ENCODE results near the gene ABHD11. TPM values are rescaled to one million over a fixed set of nuclear protein-coding genes. Genes with fewer than 3 reads are reported as not detected.
A peak's percentile ranks its signal among the peaks of the same experiment; 100 is the strongest.

ABHD11 gene
- total and polyA plus RNA-seq, 4 donors = 5.1 to 7.6 (median 6.6) TPM

DNA sequence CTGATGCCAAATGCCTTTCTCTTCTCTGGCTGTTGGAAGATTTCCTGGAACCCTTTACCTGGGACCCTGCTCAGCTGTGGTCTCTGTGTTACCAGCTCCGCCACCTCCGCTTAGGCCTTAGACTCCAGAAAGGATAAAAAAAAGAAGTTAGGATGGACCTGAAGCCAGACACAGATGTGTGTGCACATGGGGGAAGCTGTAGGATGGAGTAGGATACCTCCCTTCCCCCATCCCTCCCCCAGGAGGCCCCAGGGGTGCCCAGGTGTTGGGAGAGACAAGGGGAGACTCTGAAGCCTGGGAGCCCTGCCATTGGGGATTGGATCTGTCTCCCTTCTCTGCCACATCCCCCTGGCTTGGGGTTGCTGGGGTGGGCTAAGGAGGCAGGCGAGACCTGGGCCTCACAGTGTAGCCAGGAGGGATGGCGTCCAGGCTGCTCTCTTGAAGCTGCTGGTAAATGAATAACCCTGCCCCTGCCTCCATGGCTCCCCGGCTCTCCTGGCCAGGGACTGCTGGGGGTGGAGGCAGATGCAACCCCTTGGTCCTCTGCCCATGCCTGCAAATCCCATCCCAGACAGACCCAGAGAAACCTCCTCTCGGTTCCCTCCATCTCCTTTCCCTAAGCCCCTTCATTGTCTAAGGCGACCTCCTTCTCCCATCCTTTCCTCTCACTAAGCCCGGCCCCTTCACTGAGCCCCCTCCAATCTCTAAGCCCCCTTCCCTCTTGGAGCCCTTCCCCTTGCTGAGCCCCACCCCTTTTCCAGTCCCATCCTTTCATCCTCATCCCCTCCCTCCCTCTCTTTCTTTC is 23.5 kb upstream of the ABHD11 start:
- no peak overlapping the region for H3K4me3 ChIP-seq (ENCODE audit: low read depth in 1 of 3, low read length in 3 of 3)
- no peaks in the 10 kb centered on the region for H3K36me3 ChIP-seq (ENCODE audit: control insufficient read depth in 4 of 4, insufficient read depth in 3 of 4, low read depth in 1 of 4, low read length in 3 of 4)
- no peaks in the 10 kb centered on the region for H3K27me3 ChIP-seq (ENCODE audit: control insufficient read depth in 4 of 4, insufficient read depth in 4 of 4, low read length in 3 of 4)
- no peak overlapping the region for H3K9ac ChIP-seq (ENCODE audit: low read depth in 1 of 2, low read length in 2 of 2)
- H3K27ac ChIP-seq (ENCODE audit: low read depth in 1 of 2, low read length in 2 of 2) = no peak overlapping the region
- 60% methylated on average over 8 of the region's 8 CpGs for WGBS
- H3K4me1 ChIP-seq (ENCODE audit: control insufficient read depth in 4 of 4, insufficient read depth in 4 of 4, low read length in 3 of 4) = no peaks in the 10 kb centered on the region
- H3K9me3 ChIP-seq (ENCODE audit: control insufficient read depth in 4 of 4, low read length in 3 of 4) = no peaks in the 10 kb centered on the region
- TF ChIP-seq, protein P1, sequence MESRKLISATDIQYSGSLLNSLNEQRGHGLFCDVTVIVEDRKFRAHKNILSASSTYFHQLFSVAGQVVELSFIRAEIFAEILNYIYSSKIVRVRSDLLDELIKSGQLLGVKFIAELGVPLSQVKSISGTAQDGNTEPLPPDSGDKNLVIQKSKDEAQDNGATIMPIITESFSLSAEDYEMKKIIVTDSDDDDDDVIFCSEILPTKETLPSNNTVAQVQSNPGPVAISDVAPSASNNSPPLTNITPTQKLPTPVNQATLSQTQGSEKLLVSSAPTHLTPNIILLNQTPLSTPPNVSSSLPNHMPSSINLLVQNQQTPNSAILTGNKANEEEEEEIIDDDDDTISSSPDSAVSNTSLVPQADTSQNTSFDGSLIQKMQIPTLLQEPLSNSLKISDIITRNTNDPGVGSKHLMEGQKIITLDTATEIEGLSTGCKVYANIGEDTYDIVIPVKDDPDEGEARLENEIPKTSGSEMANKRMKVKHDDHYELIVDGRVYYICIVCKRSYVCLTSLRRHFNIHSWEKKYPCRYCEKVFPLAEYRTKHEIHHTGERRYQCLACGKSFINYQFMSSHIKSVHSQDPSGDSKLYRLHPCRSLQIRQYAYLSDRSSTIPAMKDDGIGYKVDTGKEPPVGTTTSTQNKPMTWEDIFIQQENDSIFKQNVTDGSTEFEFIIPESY (IDR thresholded peaks at IDR 0.05) = no peak
- DNase-seq (ENCODE audit: low spot score) = no peak

- no peaks in the 10 kb centered on the region for H3K27me3 ChIP-seq (ENCODE audit: control insufficient read depth in 4 of 4, insufficient read depth in 4 of 4, low read length in 3 of 4)
- no peak overlapping the region for H3K4me3 ChIP-seq (ENCODE audit: low read depth in 1 of 3, low read length in 3 of 3)
- no peak overlapping the region for H3K9ac ChIP-seq (ENCODE audit: low read depth in 1 of 2, low read length in 2 of 2)
- H3K9me3 ChIP-seq (ENCODE audit: control insufficient read depth in 4 of 4, low read length in 3 of 4) = no peaks in the 10 kb centered on the region
- no peak overlapping the region for H3K27ac ChIP-seq (ENCODE audit: low read depth in 1 of 2, low read length in 2 of 2)
- H3K36me3 ChIP-seq (ENCODE audit: control insufficient read depth in 4 of 4, insufficient read depth in 3 of 4, low read depth in 1 of 4, low read length in 3 of 4) = no peaks in the 10 kb centered on the region
- DNase-seq (ENCODE audit: low spot score) = no peak
- TF ChIP-seq HNF4A (conservative IDR thresholded peaks at IDR 0.05) = no peak
- TF ChIP-seq FOXA1 (IDR thresholded peaks at IDR 0.05) = no peak
- peak; percentile 19 for TF ChIP-seq SP1 (IDR thresholded peaks at IDR 0.05)
- 74% methylated on average over 7 of the region's 7 CpGs for WGBS
- H3K4me1 ChIP-seq (ENCODE audit: control insufficient read depth in 4 of 4, insufficient read depth in 4 of 4, low read length in 3 of 4) = no peaks in the 10 kb centered on the region
These were observed 20.1 kb upstream of the ABHD11 start for GRCh38 chr7:73758581-73759138.

DNA sequence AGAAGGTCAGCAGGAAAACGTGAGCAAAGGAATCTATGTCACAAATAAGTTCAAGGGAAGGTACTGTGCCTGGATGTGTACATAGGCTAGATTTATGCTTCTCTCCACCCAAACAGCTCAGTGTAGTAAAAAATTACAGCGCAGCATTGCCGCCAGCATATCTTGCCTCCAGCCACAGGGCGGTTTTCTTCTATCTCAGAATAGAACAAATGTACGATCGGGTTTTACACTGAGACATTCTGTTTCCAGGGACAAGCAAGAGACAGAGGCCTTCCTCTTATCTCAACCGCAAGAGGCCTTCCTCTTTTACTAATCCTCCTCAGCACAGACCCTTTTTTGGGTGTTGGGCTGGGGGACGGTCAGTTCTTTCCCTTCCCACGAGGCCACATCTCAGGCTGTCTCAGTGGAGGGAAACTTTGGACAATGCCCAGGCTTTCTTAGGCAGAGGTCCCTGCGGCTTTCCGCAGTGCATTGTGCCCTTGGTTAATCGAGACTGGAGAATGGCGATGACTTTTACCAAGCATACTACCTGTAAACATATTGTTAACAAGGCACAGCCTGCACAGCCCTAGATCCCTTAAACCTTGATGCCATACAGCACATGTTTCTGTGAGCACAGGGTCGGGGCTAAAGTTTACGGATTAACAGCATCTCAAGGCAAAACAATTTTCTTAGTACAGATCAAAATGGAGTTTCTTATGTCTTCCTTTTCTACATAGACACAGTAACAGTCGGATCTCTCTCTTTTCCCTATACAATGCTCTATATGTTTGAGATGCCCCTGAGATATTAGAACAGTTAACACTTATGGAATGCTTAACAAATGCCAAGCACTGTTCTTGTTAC is 11.6 kb upstream of the ABHD11 start:
- Histone ChIP-seq H3K4me3 (ENCODE audit: low read depth in 1 of 3, low read length in 3 of 3) (no peak overlapping the region), H3K4me1 (ENCODE audit: control insufficient read depth in 4 of 4, insufficient read depth in 4 of 4, low read length in 3 of 4) (no peaks in the 10 kb centered on the region), H3K27me3 (ENCODE audit: control insufficient read depth in 4 of 4, insufficient read depth in 4 of 4, low read length in 3 of 4) (no peaks in the 10 kb centered on the region), H3K9ac (ENCODE audit: low read depth in 1 of 2, low read length in 2 of 2) (no peak overlapping the region), H3K9me3 (ENCODE audit: control insufficient read depth in 4 of 4, low read length in 3 of 4) (no peaks in the 10 kb centered on the region), H3K27ac (ENCODE audit: low read depth in 1 of 2, low read length in 2 of 2) (no peak overlapping the region), H3K36me3 (ENCODE audit: control insufficient read depth in 4 of 4, insufficient read depth in 3 of 4, low read depth in 1 of 4, low read length in 3 of 4) (no peaks in the 10 kb centered on the region)
- WGBS = 80% methylated on average over 16 of the region's 16 CpGs
- no peak for DNase-seq (ENCODE audit: low spot score)
- TF ChIP-seq JUND (IDR thresholded peaks at IDR 0.05) = no peak
- TF ChIP-seq REST (IDR thresholded peaks at IDR 0.05) = no peak
- no peak for TF ChIP-seq YY1 (IDR thresholded peaks at IDR 0.05)
- TF ChIP-seq FOXA2 (IDR thresholded peaks at IDR 0.05) = no peak
- no peak for TF ChIP-seq FOXA1 (IDR thresholded peaks at IDR 0.05)
- no peak for TF ChIP-seq SP1 (IDR thresholded peaks at IDR 0.05)
- TF ChIP-seq GABPA (IDR thresholded peaks at IDR 0.05 in 1 of 2, conservative IDR thresholded peaks at IDR 0.05 in 1 of 2) = no peak
- TF ChIP-seq, protein P1 (IDR thresholded peaks at IDR 0.05) = no peak
- TF ChIP-seq, protein P2, sequence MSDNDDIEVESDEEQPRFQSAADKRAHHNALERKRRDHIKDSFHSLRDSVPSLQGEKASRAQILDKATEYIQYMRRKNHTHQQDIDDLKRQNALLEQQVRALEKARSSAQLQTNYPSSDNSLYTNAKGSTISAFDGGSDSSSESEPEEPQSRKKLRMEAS (IDR thresholded peaks at IDR 0.05) = no peak
- TF ChIP-seq RAD21 (IDR thresholded peaks at IDR 0.05) = no peak
- TF ChIP-seq, protein P3, sequence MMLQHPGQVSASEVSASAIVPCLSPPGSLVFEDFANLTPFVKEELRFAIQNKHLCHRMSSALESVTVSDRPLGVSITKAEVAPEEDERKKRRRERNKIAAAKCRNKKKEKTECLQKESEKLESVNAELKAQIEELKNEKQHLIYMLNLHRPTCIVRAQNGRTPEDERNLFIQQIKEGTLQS (IDR thresholded peaks at IDR 0.05) = no peak
- no peak for TF ChIP-seq RXRA (IDR thresholded peaks at IDR 0.05)
- TF ChIP-seq NR2F2 (IDR thresholded peaks at IDR 0.05) = no peak
- no peak for TF ChIP-seq HNF4G (IDR thresholded peaks at IDR 0.05)
- no peak for TF ChIP-seq EGR1 (IDR thresholded peaks at IDR 0.05; ENCODE audit: low read depth in 2 of 2)
- no peak for TF ChIP-seq TAF1 (conservative IDR thresholded peaks at IDR 0.05)

Measured in liver (tissue), 9 donors.